Islet of Langerhans (tissue), 1 donor: ENCODE data around the gene SLMAP.
"Not testable (repeated sequence)": the region's sequence is repeated elsewhere in the genome, so short reads cannot be mapped to it uniquely, and the experiment has no call there.

ENCODE experiments used
- FAIRE-seq: peaks from one replicate; lab custom pipeline; 2011; peaks lifted over from hg19 to GRCh38; lab: Jason Lieb, UNC

Gene SLMAP

DNA sequence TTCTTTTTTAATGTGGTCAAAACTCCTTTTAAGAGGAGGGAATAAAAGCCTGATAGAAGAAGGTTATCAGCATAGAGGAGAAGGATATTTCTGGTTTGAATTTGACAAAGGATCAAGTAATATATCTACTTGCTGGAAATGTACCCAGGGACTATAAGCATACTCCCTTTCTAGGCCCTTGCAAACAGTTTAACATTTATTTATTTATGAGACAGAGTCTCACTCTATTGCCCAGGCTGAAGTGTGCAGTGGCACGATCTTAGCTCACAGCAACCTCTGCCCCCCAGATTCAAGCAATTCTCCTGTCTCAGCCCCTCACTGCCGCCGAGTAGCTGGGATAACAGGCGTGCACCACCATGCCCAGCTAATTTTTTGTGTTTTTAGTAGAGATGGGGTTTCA is 71.6 kb downstream of the SLMAP start:
- no peak for FAIRE-seq

GRCh38 chr3:57832486-57832885 is 76.4 kb downstream of the SLMAP start:
- FAIRE-seq = peak; percentile 53

DNA sequence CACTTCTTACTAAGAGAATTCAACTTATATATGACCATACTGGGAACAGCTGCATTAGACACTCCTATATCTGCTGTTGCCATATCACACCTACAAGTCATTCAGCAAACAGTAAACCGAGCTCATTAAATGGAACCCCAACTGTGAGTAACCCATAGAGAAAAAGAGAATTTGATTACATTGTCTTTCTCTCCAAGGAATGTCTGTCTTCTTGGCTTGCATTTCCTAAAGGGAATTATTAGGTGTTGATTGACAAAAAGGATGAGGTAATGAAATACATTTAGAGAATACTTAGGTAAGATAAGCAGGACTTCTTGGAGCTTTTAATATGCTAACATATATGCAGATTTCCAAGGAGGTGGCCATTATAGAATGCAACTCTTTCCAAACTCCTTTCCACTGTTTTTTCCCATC is 76.8 kb downstream of the SLMAP start:
- FAIRE-seq = no peak

GRCh38 chr3:57833763-57834162 is 77.7 kb downstream of the SLMAP start:
- FAIRE-seq = no peak

DNA sequence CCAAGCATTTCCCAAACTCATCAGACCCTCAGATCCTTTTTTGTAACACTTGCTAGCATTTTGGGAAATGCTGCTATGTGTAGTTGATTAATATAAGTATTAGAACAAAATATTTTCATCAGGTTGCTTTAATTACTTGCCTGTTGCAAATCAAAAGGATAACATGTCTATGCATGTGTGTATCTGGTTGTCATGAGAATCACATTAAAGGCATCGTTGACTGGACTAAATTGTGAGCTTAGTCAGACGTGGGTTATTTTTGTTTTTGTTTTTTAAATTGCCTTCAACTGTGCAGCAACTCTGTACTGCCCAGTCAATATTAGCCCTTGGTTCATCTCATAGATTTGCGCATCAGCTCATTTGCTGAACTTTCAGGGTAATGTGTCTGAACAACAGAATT is 81.6 kb downstream of the SLMAP start:
- FAIRE-seq = no peak

GRCh38 chr3:57838627-57839026 is 82.5 kb downstream of the SLMAP start:
- no peak for FAIRE-seq

GRCh38 chr3:57840473-57840872 is 84.4 kb downstream of the SLMAP start:
- FAIRE-seq = peak; percentile 55

DNA sequence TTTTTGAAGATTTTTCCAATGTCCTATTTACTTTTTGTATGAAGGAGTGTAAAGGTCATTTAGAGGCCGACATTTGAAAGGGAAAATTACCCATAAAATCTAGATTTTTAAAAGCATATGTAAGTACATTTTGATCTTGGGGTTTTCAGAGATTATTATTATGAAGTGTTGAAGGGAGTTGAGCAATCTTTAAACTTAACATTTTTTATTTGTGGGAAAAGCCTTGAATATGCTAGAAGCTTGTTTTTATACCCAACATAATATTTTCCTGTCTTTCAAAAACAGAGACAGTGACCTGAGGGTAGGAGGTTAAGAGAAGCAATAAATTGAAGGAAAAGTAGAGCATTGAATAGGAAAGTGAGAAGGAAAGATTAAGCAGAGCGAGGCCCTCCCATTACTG is 85.7 kb downstream of the SLMAP start:
- peak; percentile 13 for FAIRE-seq

DNA sequence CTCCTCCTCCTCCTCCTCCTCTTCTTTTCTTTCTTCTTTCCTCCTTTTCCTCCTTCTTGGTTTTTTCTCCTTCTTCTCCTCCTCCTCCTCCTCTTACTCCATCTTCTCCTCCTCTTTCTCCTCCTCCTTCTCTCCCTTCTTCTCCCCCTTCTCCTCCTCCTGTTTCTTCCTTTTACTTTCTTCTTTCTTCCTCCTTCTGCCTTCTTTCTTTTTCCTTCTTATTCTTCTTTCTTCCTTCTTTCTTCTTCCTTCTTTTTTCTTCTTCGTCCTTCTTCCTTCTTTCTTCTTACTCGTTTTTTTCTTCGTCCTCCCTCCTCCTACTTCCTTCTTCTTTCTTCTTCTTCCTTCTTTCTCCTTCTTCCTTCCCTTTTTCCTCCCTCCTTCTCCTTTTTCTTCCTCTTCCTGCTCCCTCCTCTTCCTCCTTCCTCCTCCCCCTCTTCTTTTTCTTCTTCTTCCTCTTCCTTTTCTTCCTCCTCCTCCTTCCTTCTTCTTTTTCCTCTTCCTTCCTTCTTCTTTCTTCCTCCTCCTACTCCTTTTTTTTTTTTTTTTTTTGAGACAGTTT is 92.1 kb downstream of the SLMAP start:
- no peak for FAIRE-seq

- FAIRE-seq = no peak
Observed at GRCh38 chr3:57851304-57851703, 95.2 kb downstream of the SLMAP start.

- FAIRE-seq = peak; percentile 86
Observed at GRCh38 chr3:57852896-57853295, 96.8 kb downstream of the SLMAP start.

DNA sequence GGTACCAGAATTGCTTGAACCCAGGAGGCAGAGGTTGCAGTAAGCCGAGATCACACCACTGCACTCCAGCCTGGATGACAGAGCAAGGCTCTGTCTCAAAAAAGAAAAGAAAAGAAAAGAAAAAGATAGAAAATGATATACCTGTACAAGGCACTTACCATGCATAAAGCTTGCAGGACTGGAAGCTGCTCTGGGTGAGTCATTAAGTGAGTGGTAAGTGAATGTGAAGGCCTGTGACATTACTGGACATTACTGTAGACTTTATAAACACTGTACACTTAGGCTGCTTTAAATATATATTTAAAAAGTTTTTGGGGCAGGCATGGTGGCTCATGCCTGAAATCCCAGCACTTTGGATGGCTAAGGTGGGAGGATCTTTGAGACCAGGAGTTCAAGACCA is 99.2 kb downstream of the SLMAP start:
- FAIRE-seq = no peak

- FAIRE-seq = no peak
Observed at GRCh38 chr3:57855943-57856342, 99.8 kb downstream of the SLMAP start.

DNA sequence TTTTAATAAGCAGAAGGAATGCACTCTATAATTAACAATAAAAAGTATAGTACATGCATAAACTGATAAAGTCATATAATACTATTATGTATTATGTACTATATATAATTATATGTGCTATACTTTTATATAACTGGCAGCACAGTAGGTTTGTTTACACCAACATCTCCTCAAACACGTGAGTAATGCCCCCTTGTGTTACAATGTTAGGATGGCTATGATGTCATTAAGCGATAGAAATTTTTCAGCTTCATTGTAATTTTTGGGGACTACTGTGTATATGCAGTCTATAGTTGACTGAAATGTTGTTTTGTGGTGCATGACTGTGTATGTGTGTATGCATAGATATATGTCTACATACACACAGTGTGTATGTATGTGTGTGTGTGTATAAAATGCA is 100.6 kb downstream of the SLMAP start:
- no peak for FAIRE-seq

- no peak for FAIRE-seq
Observed at GRCh38 chr3:57862894-57863293, 106.8 kb downstream of the SLMAP start.

GRCh38 chr3:57863380-57863779 is 107.3 kb downstream of the SLMAP start:
- FAIRE-seq = no peak

DNA sequence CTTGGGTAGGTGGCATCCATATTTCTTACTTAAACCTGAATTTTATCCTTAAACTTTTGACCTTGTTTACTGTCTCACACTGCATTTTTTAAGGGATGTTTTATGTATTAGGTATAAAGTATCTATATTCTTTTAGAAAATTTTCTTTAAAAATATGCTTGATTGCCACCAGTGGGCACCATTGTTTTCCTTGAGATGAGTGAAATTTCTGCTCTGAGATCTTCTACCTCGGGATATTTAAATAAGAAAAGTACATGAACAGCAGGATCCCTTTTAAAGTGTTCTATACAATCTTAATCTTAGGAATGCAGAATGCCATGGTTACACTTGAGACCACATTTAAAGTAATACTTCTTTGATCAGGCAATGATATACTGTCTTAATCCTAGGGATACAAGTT is 108.7 kb downstream of the SLMAP start:
- no peak for FAIRE-seq

- not testable (repeated sequence) for FAIRE-seq
Observed at GRCh38 chr3:57869110-57869509, 113.0 kb downstream of the SLMAP start.

DNA sequence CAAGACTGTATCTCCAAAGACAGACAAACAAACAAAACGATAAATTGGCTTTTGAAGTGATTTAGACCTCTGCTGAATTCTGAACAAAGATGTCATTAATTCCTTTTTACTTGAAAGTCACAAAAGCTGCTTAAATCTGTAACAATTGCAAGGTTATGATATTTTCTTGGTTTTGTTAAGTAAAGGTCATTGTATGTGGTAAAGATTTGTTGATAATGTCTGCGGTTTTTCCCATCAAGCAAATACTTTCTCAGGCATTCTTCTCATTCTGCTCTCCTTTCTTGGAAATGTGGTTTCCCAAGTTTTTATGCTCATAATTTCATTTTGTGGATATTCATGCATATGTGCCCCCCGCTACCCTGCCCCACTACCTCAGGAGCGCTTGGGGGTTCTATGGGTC is 116.5 kb downstream of the SLMAP start:
- FAIRE-seq = no peak

GRCh38 chr3:57876632-57877031 is 120.5 kb downstream of the SLMAP start:
- no peak for FAIRE-seq

DNA sequence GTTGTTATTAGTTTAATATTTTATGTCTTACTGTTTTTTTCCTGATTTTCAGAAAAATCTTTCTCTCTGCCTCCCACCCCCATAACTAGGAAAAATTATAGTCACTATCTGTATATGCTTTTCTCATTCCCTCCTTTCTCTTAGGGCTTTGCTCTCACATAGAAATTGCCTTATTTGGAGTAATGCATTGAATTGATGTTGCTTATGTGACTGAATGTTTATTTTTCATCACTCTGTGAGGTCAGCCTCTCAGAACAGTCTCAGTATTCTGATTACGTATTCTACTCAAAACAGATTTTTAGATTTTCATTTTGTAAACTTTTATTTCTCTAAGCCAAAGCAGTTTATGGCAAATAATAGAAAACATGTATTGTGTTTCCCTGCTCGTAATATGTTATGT is 121.0 kb downstream of the SLMAP start:
- no peak for FAIRE-seq

- not testable (repeated sequence) for FAIRE-seq
Observed at GRCh38 chr3:57884436-57884835, 128.3 kb downstream of the SLMAP start.

GRCh38 chr3:57889807-57890206 is 133.7 kb downstream of the SLMAP start:
- FAIRE-seq = no peak

DNA sequence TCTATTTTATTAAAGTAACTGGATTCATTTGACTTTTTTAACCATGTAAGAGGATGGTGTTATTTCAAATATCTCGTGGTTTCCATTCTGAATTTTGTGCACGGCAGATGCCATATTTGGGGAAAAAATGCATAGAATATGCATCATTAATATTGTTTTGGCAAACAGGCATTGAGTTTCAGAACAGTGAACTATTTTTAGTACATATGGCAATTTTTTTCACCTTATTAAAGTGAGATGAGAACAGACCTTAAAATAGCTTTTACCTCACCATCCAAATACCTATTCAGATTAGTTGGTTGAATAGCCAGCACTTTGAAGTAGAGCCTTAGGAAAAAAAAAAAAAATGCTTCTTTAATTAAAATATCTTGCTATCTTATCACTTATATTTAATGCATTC is 134.8 kb downstream of the SLMAP start:
- no peak for FAIRE-seq

DNA sequence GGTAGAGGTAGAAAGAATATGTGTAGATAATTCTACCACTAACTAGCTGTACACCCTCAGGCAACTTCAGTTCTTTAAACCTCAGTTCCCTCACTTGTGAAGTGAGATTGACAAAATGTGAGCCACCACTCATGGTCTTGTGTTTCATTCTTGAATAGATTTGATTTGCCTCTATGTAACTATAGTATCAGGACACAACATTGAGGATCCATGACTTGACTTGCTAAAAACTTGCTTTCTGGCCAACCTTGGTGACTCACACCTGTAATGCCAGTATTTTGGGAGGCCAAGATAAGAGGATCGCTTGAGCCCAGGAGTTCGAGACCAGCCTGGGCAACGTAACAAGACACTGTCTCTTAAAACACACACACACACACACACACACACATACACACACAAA is 136.3 kb downstream of the SLMAP start:
- no peak for FAIRE-seq
